ENCODE data around the gene FRMPD1. TPM values are rescaled to one million over a fixed set of nuclear protein-coding genes. Genes with fewer than 3 reads are reported as not detected.

The FRMPD1 gene
- total RNA-seq, 1 donor = not detected

GRCh38 chr9:37706290-37706689 lies 55.5 kb downstream of the FRMPD1 start:
- H4K20me1 ChIP-seq (ENCODE audit: insufficient read depth, low read length) = no peaks in the 10 kb centered on the region
- no peak overlapping the region for H3K4me3 ChIP-seq (ENCODE audit: insufficient read depth, low read length)
- no peak for TF ChIP-seq CTCF (IDR thresholded peaks at IDR 0.05; ENCODE audit: extremely low read depth, low read depth, low read length)
- H3K9me3 ChIP-seq (ENCODE audit: low read depth, low read length) = no peaks in the 10 kb centered on the region
- no peak overlapping the region for H2AFZ ChIP-seq (ENCODE audit: low read length)
- H3K27ac ChIP-seq (ENCODE audit: low read depth, low read length) = no peak overlapping the region
- no peaks in the 10 kb centered on the region for H3K36me3 ChIP-seq (ENCODE audit: insufficient read depth, low read length)
- H3K4me1 ChIP-seq (ENCODE audit: insufficient read depth, low read length) = no peaks in the 10 kb centered on the region
- H3K79me2 ChIP-seq (ENCODE audit: insufficient read depth, low read length) = no peaks in the 10 kb centered on the region
- no peak for DNase-seq (ENCODE audit: insufficient read length, low spot score, missing footprints)
- no peak overlapping the region for H3K4me2 ChIP-seq (ENCODE audit: insufficient read depth, low read length)
- peaks cover 36% of the 10 kb centered on the region for H3K27me3 ChIP-seq (ENCODE audit: insufficient read depth, low read length)

GRCh38 chr9:37707748-37708147 lies 57.0 kb downstream of the FRMPD1 start:
- no peaks in the 10 kb centered on the region for H3K9me3 ChIP-seq (ENCODE audit: low read depth, low read length)
- no peak overlapping the region for H2AFZ ChIP-seq (ENCODE audit: low read length)
- H3K36me3 ChIP-seq (ENCODE audit: insufficient read depth, low read length) = no peaks in the 10 kb centered on the region
- no peak overlapping the region for H3K4me3 ChIP-seq (ENCODE audit: insufficient read depth, low read length)
- no peak overlapping the region for H3K27ac ChIP-seq (ENCODE audit: low read depth, low read length)
- H3K4me1 ChIP-seq (ENCODE audit: insufficient read depth, low read length) = no peaks in the 10 kb centered on the region
- H3K27me3 ChIP-seq (ENCODE audit: insufficient read depth, low read length) = peaks cover 35% of the 10 kb centered on the region
- no peaks in the 10 kb centered on the region for H4K20me1 ChIP-seq (ENCODE audit: insufficient read depth, low read length)
- DNase-seq (ENCODE audit: insufficient read length, low spot score, missing footprints) = no peak
- H3K79me2 ChIP-seq (ENCODE audit: insufficient read depth, low read length) = no peaks in the 10 kb centered on the region
- H3K4me2 ChIP-seq (ENCODE audit: insufficient read depth, low read length) = no peak overlapping the region
- no peak for TF ChIP-seq CTCF (IDR thresholded peaks at IDR 0.05; ENCODE audit: extremely low read depth, low read depth, low read length)

GRCh38 chr9:37710046-37710445 lies 59.3 kb downstream of the FRMPD1 start:
- Histone ChIP-seq H3K9me3 (ENCODE audit: low read depth, low read length) (no peaks in the 10 kb centered on the region), H2AFZ (ENCODE audit: low read length) (no peak overlapping the region), H3K36me3 (ENCODE audit: insufficient read depth, low read length) (no peaks in the 10 kb centered on the region), H3K4me2 (ENCODE audit: insufficient read depth, low read length) (no peak overlapping the region), H4K20me1 (ENCODE audit: insufficient read depth, low read length) (no peaks in the 10 kb centered on the region), H3K79me2 (ENCODE audit: insufficient read depth, low read length) (no peaks in the 10 kb centered on the region), H3K27ac (ENCODE audit: low read depth, low read length) (no peak overlapping the region), H3K4me3 (ENCODE audit: insufficient read depth, low read length) (no peak overlapping the region), H3K27me3 (ENCODE audit: insufficient read depth, low read length) (peaks cover 30% of the 10 kb centered on the region), H3K4me1 (ENCODE audit: insufficient read depth, low read length) (no peaks in the 10 kb centered on the region)
- no peak for DNase-seq (ENCODE audit: insufficient read length, low spot score, missing footprints)
- TF ChIP-seq CTCF (IDR thresholded peaks at IDR 0.05; ENCODE audit: extremely low read depth, low read depth, low read length) = no peak

- Histone ChIP-seq H3K4me3 (ENCODE audit: insufficient read depth, low read length) (no peak overlapping the region), H3K9me3 (ENCODE audit: low read depth, low read length) (no peaks in the 10 kb centered on the region), H3K4me2 (ENCODE audit: insufficient read depth, low read length) (no peak overlapping the region), H3K27me3 (ENCODE audit: insufficient read depth, low read length) (peaks cover 8% of the 10 kb centered on the region), H3K36me3 (ENCODE audit: insufficient read depth, low read length) (no peaks in the 10 kb centered on the region), H3K79me2 (ENCODE audit: insufficient read depth, low read length) (no peaks in the 10 kb centered on the region), H2AFZ (ENCODE audit: low read length) (no peak overlapping the region), H3K4me1 (ENCODE audit: insufficient read depth, low read length) (no peaks in the 10 kb centered on the region), H4K20me1 (ENCODE audit: insufficient read depth, low read length) (no peaks in the 10 kb centered on the region), H3K27ac (ENCODE audit: low read depth, low read length) (no peak overlapping the region)
- DNase-seq (ENCODE audit: insufficient read length, low spot score, missing footprints) = no peak
- no peak for TF ChIP-seq CTCF (IDR thresholded peaks at IDR 0.05; ENCODE audit: extremely low read depth, low read depth, low read length)
Measured at GRCh38 chr9:37715260-37715659, 64.5 kb downstream of the FRMPD1 start.

Measured in osteoblast (primary cell).